Measurements from ENCODE around the gene EIF4G3.

The EIF4G3 gene

DNA sequence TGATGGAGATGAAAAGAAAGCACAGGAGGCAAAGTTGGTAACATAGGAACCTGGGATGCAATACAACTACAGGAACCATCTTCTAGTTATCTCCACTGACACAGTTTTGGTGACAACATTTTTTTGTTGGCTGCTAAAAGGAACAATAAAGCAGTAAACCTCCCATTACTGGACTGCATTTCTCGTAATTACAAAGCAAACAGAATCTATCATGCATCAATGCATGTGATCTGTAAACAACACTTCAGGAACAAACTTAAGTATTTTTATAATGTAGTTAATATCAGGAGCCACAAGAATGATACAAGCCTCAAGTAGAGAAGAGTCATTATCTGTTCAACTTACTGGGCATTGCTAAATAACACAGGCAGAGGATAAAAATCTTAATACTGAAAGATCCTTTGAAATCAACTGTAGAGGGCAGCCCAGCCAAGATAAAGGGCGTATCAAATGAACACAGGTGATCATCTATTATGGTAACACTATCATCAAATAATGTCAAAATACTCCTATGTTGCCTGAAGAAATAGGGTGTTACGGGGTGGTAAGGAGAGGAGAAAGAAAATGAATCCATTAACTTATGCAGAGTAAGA lies 193.3 kb downstream of the EIF4G3 start:
- DNase-seq: no peak

DNA sequence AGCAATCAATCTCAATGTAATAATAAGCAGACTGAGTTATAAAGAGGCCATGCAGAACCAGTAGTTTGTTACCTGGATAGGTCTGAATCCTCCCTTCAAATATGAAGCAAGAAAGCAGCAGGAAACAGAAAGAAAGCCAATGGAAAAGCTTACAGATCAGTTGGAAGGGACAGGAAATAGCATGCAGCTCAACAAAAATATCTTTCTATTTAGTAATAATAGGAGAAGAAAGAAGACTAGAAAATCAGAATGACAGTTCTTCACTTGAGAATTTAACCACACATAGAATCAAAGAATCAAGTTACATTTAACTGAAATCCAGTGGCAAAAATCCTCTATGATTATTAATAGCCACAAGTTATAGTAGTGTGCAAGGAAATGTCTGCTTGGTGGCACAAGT lies 194.4 kb downstream of the EIF4G3 start:
- no peak for DNase-seq

DNA sequence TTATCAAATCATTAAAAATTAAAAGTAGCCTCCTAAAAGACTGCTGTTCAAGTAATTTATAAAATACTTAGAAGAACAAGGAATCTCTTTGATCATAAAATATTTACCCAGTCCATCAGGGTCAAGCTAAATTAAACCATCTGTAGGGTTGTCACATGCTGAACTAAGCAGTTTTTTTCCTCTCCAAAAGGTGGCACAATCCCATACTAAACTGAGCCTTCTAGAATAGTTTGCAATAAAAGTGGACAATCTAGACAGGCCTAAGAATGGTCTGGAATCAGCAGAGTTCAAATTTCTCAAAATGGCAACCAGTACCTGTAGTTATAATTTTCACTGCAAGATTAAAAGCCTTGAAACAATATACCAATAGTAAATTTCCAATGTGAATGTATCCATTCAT lies 194.8 kb downstream of the EIF4G3 start:
- no peak for DNase-seq

DNA sequence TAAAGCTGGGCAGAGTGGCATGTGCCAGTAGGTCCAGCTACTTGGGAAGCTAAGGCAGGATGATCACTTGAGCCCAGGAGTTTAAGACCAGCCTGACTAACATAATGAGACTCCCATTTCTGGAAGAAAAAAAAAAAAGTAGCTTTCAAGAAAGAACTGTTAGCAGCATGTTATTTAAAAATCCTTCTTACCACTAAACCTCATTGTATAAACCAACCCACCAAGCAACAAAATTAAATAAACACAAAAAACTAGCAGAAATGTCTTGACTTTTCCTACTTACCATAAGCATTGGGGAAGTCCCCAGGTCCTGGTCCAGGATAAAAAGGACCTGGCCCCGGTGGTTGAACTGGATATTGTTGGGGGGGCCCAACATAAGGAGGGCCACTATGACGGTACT lies 196.6 kb downstream of the EIF4G3 start:
- no peak for DNase-seq

DNA sequence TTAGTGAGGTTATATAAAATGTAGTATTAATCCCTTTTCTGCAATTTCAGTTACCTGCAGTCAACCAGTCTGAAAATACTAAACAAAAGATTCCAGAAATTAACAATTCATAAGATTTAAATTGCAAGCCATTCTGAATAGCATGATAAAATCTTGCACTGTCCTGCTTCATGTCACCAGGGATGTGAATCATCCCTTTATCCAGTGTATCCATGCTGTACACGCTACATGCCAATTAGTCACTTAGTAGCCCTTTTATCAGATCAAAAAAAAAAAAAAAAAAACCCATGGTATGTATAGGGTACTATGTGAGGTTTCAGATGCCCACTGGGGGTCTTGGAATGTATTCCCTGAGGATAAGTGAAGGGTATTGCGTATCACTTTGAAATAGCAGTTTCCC lies 198.3 kb downstream of the EIF4G3 start:
- DNase-seq: no peak

DNA sequence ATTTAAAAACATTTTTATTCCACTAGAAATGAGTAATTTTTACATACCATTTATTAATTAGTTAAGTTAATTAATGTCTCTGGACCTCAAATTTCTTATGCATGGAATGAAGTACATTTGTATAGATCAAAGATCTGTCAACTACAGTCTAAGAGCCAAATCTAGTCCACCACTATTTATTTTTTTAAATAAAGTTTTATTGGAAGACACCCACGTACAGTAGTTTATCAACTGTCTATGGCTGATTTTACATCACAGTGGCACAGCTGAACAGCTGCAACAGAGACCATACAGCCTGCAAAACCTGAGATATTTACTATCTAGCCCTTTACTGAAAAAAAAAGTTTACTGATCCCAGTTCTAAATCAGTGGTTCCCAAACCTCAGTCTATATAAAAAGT lies 201.0 kb downstream of the EIF4G3 start:
- no peak for DNase-seq

DNA sequence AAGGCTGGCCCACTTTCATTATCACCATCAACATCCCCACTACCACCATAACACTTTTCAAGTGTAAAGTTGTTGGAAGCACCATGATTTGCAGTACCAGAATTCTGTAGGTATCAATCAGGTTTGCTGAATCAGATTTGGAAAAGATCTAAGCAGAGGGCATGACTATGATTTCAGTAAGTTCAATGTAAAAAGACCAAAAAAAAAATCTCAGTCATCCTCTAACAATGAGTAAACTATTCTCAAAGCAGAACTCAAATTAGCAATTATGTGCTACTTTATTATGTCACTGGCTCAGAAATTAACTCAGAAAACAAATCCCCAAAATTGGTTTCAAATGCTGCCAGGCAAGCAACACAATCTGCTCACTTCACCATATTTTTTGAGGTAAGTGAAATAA lies 201.7 kb downstream of the EIF4G3 start:
- DNase-seq: no peak

DNA sequence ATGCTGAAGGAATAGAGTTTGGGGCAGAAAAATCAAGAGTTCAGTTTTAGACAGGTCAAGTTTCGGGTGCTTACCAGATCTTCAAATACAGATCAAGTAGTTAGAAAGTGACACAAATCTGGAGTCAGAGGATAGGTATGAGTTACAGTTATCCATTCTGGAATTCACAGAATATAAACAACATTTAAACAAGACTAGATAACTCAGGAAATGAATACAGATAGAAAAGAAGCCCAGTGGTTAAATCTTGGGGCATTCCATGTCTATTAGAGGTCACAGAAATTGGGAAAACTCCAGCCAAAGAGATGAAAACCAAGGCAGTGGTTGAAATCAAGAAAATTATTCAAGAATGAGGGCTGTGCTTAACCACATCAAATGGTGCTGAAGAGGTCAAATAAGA lies 202.6 kb downstream of the EIF4G3 start:
- DNase-seq: no peak

DNA sequence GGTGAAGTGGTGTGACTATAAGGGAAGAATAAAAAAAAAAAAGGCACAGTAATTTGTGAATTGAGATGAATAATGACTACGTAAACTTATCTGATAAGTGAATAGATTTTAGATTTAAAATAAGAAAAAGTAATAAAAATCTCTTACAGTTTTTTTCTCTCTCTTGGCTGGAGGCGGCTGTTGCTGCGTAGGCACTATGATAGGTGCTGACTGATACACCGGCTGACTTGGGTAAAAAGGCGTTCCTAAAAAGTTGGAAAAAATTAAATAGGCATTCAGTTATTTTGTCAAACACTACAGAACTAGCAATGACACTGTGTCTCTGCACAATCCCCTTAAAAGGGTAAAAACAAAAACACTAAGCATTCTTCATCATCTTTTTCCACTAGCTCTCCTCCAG lies 203.8 kb downstream of the EIF4G3 start:
- no peak for DNase-seq

DNA sequence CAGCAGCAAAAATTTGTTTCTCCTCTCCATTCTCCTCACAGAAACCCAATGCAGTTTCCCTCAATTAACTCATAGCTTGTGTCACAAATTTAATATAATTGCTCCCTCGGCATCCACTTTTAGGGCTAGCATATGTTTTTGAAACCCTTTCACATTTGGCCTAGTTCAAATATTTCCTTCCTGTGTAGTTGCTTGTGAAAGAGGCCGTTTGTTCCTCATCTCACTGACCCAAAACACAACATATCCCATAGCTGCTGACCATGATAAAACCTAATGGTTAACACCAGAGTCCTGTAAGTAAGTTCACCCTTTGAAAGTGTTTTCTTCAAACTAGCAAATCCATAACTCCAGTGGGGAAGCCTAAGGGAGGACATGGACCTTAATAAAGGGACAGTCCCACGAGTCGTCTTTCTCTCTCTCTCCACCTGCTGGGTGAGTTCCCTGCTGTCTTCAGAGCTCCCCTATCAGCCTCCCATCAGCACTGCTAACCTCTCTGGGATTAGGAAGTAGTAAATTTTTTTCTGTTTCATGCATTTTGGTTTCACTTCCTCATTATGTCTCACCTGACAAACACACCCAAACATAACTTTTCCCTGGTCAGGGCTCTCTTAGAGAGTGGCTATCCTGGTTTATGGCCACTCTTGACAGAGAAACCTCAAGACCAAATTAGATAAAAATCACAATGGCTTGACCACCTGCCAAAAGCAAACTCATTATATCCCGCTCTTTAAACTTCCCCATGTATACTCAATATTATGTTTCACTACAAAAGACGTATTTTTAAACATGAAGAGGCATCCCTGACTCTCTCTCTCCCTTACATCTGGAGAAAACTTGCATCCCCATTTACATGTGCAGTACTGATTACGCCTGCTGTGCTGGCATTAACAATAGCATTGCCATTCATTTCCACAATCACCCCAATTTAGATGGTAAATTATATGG lies 211.9 kb downstream of the EIF4G3 start:
- no peak for DNase-seq

DNA sequence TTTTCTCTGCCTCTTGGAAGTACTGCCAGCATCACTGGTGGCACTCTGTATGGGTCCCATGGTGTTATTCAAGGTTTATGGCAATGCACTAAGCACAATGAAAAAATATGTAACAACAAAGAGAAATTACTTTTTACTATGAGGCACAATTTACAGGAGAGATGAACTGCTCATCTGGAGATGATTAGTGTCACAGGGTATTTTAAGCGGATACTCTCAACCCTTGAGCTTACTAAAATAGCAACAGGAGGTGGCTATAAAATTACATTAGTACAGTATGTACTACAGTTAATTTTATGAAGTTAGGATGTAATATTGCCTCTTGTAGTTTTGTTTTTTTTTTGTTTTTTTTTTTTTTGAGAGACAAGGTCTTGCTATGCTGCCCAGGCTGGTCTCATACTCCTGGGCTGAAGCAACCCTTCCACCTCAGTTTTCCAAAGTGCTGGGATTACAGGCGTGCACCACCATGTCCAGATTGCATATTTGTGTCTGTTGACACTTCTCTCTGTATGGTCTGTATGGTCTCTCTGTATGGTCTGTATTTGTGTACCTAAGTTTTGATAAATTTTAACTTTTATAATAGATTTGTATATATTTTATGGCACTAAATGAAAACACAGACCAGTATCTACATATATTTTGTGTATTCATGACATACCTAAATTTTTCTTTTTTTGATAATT lies 214.0 kb downstream of the EIF4G3 start:
- DNase-seq: no peak

DNA sequence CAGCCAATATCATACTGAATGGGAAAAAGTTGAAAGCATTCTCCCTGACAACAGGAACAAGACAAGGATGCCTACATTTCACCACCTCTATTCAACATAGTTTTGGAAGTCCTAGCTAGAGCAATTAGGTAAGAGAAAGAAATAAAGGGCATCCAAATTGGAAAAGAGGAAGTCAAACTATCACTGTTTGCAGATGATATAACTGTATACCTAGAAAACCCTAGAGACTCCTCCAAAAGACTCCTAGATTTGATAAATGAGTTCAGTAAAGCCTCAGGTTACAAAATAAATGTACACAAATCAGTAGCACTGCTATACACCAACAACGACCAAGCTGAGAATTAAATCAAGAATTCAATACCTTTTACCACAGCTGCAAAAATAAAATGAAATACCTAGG lies 218.3 kb downstream of the EIF4G3 start:
- DNase-seq: no peak

DNA sequence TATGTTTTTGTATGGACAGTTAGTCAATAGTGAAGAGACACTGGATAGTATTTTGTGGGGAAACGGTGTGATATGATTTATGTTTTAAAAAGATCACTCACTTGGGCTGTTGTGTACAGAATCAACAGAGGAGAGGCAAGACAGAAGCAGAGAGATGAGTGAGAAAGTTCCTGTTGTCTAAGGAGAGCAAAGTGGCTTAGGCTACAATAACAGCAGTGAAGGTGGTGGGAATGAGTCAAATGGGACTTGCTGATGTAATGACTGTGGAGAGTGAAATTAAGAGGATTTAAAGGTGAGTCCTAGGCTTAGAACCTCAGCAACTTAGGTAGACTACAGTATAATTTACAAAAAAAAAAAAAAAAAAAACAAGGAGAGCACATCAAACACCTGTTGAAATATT lies 220.4 kb downstream of the EIF4G3 start:
- DNase-seq: no peak

DNA sequence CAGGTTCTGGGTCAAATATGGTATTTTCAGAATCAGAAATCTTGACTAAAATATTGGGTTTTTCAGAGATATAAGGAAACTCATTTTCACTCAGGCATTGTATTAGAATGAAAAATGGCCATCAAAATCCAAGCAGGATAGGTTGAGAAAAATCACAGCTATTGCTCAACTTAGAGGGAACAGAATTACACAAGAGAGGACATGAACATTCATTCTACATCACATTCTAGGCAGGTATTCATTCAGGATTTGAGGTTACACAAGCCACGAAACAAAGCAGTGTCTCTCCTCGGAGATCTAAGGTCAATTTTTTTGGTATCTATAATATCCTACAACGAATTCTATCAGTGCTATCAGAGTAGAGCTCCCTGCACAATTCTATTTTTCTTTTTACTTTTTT lies 226.0 kb downstream of the EIF4G3 start:
- no peak for DNase-seq

DNA sequence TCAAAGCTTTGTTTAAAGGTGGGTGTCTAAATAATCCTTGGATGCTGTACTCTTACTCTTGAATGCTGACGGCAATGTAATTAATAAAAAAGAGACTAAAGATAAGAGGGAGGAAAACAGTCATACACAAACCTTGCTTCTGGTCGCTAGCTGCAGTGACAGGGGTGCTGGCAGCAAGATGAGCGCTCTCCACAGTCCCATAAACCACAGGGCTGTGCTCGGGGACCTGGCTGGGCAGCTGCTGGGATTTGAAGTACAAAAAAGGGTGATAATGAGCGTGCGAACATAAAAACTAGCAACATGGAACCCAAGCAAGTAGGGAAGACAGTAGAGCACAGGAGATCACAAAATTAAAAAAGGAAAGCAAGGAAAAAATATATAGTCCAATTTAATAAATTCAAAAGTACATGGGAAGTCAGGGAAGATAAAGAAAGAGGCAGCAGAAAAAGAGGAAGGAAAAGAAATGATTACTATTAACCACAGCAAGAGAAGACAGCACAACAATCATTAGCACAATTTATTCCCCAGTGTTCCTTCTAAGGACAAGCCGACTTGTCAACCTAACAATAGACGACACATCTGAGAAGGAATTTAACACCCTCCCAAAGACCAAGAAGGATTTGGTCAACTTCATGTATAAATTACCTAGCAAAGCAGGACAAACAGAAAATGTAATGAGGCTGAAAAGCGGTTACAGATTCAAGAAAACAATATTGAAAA lies 226.7 kb downstream of the EIF4G3 start:
- DNase-seq: no peak

DNA sequence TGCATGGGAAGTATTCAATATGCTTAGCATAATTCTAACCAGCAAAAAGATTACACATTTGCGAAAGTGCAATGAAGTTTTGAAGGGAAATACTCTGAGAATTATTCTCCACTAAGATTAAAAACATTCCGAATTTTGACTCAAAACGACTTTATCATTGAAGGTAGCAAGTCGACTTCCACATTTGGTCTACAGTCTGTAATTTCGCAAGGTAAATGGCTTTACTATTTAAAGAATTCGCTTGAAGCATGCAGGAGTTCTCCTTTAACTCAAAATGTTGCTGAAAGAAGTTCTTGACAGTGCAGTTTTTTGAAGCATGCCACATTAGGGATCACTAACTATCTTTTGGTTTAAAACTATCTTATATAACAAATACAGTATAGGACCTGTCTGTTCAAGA lies 228.6 kb downstream of the EIF4G3 start:
- DNase-seq: no peak

DNA sequence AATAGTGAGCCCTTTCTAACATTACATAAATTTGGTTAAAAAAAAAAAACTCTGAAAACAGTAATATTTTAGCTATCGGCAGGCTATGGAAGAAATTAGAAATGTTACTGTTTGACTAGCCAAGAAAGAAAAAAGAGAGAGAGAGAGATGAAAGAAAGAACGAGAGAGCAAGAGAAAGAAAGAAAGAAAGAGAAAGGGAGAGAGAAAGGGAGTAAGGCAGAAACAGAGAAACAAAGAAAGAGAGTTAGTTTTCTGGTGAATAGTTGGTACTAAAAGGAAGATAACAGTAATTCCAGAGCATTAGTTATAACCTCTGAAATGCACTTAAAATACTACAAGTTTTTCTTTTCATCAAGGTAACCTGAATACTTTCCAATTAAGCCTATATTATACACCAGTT lies 229.3 kb downstream of the EIF4G3 start:
- no peak for DNase-seq

DNA sequence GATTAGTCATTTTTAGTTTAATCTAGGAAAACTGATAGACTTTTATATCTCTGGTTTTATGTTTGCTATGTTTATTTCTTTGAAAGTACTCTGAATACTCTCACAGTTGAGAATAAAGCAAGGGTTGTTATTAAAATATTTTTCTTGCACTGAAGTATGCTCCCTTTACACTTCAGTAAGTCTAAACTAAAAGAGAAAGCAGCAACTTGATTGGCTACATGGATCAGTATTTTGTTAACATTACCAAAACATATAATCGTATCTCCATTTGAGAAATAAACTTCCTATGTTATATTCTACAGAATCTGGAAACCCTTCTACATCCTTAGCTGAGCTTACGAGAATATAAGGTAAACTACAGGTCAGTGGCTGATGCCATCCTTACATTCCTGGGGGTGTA lies 240.1 kb downstream of the EIF4G3 start:
- DNase-seq: no peak

DNA sequence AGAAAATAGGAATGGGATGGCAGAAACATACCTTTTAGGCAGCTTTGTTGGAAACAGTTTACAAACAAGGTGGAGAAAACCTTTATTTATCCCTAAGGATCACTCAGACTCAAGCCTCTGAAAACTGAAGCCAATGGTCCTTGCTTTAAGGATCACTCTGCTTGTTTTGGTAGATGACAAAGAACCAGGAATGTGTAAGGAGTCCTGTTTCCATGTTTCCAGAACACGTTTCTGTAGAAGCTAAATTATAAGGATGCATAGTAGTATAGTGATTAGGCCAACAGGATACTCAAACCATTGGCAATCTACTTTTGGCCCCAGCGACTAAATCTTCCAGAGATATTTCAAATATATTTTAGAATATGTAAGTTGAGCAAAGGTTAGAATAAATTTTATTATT lies 240.5 kb downstream of the EIF4G3 start:
- DNase-seq: no peak

DNA sequence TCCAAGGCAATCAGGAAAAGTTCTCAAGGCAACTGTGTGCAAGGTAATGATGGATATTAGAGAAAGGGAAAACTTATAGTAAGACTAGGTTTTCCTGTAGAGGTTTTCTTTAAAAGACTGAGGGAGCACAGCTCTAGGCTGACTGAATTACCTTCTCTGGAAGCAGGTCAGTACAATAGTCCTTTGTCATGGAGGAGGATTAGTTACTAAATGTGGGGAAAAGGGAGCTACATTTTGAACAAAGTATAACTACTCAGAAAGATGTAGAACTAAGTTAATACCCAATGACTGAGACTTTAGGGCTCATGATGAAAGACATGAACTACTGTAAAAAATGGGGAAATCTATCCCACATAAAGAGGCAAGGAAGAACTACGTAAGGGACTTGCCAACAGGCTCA lies 241.0 kb downstream of the EIF4G3 start:
- no peak for DNase-seq

DNA sequence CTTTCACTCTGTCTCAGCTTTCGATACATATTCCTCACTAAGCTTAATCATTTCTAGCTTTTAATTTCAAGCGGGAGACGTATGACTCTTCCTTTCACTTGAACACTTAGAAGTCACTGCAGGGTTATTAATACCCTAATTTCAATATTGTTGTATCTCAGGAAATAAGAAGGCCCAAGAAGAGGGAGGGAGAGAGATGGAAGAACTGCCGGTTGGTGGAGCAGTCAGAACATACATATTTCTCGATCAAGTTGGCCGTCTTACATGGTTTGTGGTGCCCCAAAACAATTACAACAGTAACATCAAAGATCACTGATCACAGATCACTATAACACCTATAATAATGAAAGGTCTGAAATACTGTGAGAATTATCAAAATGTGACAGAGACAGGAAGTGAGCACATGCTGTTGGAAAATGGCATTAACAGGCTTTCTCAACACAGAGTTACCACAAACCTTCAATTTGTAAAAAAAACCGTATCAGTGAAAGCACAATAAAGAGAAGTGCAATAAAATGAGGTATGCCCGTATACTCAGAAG lies 244.2 kb downstream of the EIF4G3 start:
- DNase-seq: no peak

DNA sequence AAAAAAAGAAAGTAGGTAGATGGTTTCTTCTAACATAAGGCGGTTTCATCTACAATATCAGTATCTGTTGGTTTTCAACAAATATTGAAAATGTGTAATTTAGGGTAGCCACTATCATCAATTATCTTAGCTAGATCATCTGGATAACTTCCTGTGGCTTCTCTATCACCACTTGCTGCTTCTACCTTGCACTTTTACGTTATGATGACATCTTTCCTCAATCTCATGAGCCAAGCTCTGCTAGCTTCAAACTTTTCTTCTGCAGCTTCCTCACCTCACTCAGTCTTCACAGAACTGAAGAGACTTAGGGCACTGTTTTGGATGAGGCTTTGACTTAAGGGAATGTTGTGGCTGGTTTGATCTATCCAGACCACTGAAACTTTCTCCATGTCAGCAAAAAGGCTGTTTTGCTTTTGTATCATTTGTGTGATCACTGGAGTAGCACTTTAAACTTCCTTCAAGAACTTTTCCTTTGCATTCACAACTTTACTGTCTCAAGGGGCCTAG lies 244.7 kb downstream of the EIF4G3 start:
- DNase-seq: no peak

DNA sequence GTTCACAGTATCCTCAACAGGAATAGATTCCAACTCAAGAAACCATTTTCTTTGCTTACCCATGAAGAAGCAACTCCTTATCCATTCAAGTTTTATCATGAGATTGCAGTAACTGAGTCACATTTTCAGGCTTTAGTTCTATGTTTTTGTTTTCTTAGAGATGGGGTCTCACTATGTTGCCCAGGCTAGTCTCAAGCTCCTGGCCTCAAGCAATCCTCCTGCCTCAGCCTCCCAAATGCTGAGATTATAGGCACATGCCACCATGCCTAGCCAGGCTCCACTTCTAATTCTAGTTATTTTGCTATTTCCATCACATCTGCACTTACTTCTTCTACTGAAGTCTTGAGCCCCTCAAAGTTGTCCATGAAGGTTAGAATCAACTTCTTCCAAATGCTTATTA lies 246.3 kb downstream of the EIF4G3 start:
- no peak for DNase-seq

All from CD4-positive, alpha-beta T cell treated with Interleukin-15 for 1 hour (primary cell).